WTC11 (cell line): ENCODE measurements around the gene EIF4B. TPM values are rescaled to one million over a fixed set of nuclear protein-coding genes. Genes with fewer than 3 reads are reported as not detected.

ENCODE experiments used
- ATAC-seq: fragments of 200-7000 bp; cut with Tn5 transposase; 2 replicates; pipeline ENCODE4 v1.10.0; 2021; ENCODE audit warnings: mild to moderate bottlenecking, moderate library complexity
- CTCF ChIA-PET: fragments of 300-600 bp; sonication (Branson Sonifier 250); formaldehyde crosslinking; loops from one replicate; lab custom pipeline; 2021; ENCODE audit warnings: antibody characterized with exemption; lab: Charles Lee
- POLR2A ChIA-PET: fragments of 350-600 bp; sonication (Branson Sonifier 250); formaldehyde crosslinking; loops from one replicate; lab custom pipeline; 2021; ENCODE audit warnings: antibody characterized with exemption; lab: Charles Lee
- DNase-seq: peaks from one replicate; pipeline ENCODE4 v3.0.0; 2021; ENCODE audit warnings: low spot score
- H3K27ac Mint-ChIP-seq: 2 replicates; pipeline ENCODE4 v1.8.0; 2021; ENCODE audit warnings: mixed read lengths
- H3K27me3 Mint-ChIP-seq: 2 replicates; pipeline ENCODE4 v1.8.0; 2021; ENCODE audit warnings: low read depth, mild to moderate bottlenecking, moderate library complexity, mixed read lengths
- H3K36me3 Mint-ChIP-seq: 2 replicates; pipeline ENCODE4 v1.8.0; 2021; ENCODE audit warnings: mixed read lengths
- H3K4me1 Mint-ChIP-seq: 2 replicates; pipeline ENCODE4 v1.8.0; 2022; ENCODE audit warnings: mixed read lengths
- H3K4me3 Mint-ChIP-seq: 2 replicates; pipeline ENCODE4 v1.8.0; 2021; ENCODE audit warnings: mild to moderate bottlenecking, moderate library complexity, mixed read lengths
- H3K9me3 Mint-ChIP-seq: 2 replicates; pipeline ENCODE4 v1.8.0; 2021; ENCODE audit warnings: mixed read lengths
- AFF4 ChIP-seq: sonication (generic); formaldehyde crosslinking; IDR thresholded peaks from 2 replicates; pipeline ENCODE4 v1.8.1; 2023; ENCODE audit warnings: mild to moderate bottlenecking, missing genetic modification reagents, borderline replicate concordance
- ARID4B ChIP-seq: sonication (generic); formaldehyde crosslinking; IDR thresholded peaks from 2 replicates; pipeline ENCODE4 v1.8.0; 2023; ENCODE audit warnings: missing genetic modification reagents, mild to moderate bottlenecking, borderline replicate concordance
- E2F1 ChIP-seq: sonication (generic); formaldehyde crosslinking; IDR thresholded peaks from 2 replicates; pipeline ENCODE4 v1.8.0; 2022; ENCODE audit warnings: mild to moderate bottlenecking, missing genetic modification reagents
- EMX1 ChIP-seq: fragments of 250-450 bp; sonication (Bioruptor Pico); IDR thresholded peaks from 2 replicates; pipeline ENCODE4 v1.8.0; 2021; ENCODE audit warnings: mild to moderate bottlenecking
- GRHL2 ChIP-seq: fragments of 250-450 bp; sonication (Bioruptor Pico); IDR thresholded peaks from 2 replicates; pipeline ENCODE4 v1.8.0; 2022; ENCODE audit warnings: mild to moderate bottlenecking, moderate library complexity; ENCODE audit not compliant: insufficient replicate concordance, severe bottlenecking
- KAT7 ChIP-seq: sonication (generic); formaldehyde crosslinking; IDR thresholded peaks from 2 replicates; pipeline ENCODE4 v1.8.1; 2023; ENCODE audit warnings: missing genetic modification reagents, mild to moderate bottlenecking, borderline replicate concordance
- MLX ChIP-seq: sonication (generic); formaldehyde crosslinking; IDR thresholded peaks from 2 replicates; pipeline ENCODE4 v1.8.1; 2023; ENCODE audit warnings: mild to moderate bottlenecking, missing genetic modification reagents, moderate library complexity
- NR3C1 ChIP-seq: sonication (generic); formaldehyde crosslinking; conservative IDR thresholded peaks from 2 replicates; pipeline ENCODE4 v1.8.1; 2023; ENCODE audit warnings: low read depth, mild to moderate bottlenecking, missing genetic modification reagents
- SOX15 ChIP-seq: fragments of 250-450 bp; sonication (Bioruptor Pico); IDR thresholded peaks from 2 replicates; pipeline ENCODE4 v1.9.0; 2021; ENCODE audit warnings: mild to moderate bottlenecking
- ZNF396 ChIP-seq: fragments of 250-450 bp; sonication (Bioruptor Pico); IDR thresholded peaks from 2 replicates; pipeline ENCODE4 v1.8.0; 2021; ENCODE audit warnings: mild to moderate bottlenecking, moderate library complexity, borderline replicate concordance
- ZNF425 ChIP-seq: fragments of 250-450 bp; sonication (Bioruptor Pico); conservative IDR thresholded peaks from 2 replicates; pipeline ENCODE4 v1.9.0; 2021; ENCODE audit warnings: mild to moderate bottlenecking
- ZNF671 ChIP-seq: fragments of 250-450 bp; sonication (Bioruptor Pico); IDR thresholded peaks from 2 replicates; pipeline ENCODE4 v1.8.0; 2021; ENCODE audit warnings: mild to moderate bottlenecking
- total RNA-seq: library from RNA; stranded (reverse); gene quantifications from 3 replicates; pipeline ENCODE4 v1.2.3, GENCODE V29; 2021

The EIF4B gene
- total RNA-seq, 1 experiment from 2014 or later: 730 TPM

- TF ChIP-seq AFF4 (CRISPR knock-in tag): no peak
- no peak for TF ChIP-seq KAT7 (CRISPR knock-in tag)
- TF ChIP-seq ZNF396 (CRISPR knock-in tag): no peak
- no peak for TF ChIP-seq ZNF671
- TF ChIP-seq E2F1 (CRISPR knock-in tag): no peak
Observed at GRCh38 chr12:52969166-52969795, 37.0 kb upstream of the EIF4B start (continued).

GRCh38 chr12:52969828-52970569 is 36.3 kb upstream of the EIF4B start:
- Mint-ChIP-seq H3K27ac (no peak overlapping the region; the same call in 1 of the 2 replicates), H3K27me3 (peaks cover 42% of the 10 kb centered on the region)
- no peak for TF ChIP-seq SOX15 (CRISPR knock-in tag)
- TF ChIP-seq ARID4B: no peak
- TF ChIP-seq EMX1 (CRISPR knock-in tag): no peak
- no peak for TF ChIP-seq NR3C1
- no peak for TF ChIP-seq GRHL2 (CRISPR knock-in tag)
- TF ChIP-seq MLX (CRISPR knock-in tag): no peak
- no peak for TF ChIP-seq ZNF425 (CRISPR knock-in tag)
- TF ChIP-seq, all 79 proteins: peak for 0
- H3K4me1 Mint-ChIP-seq: peaks cover 26% of the 10 kb centered on the region
- ChIA-PET CTCF (interaction anchor here (0.6 to 4.6 kb wide), 7 partner anchors 11 to 91 kb away, joined by 3 to 31 read pairs (median 5); partner anchors contain the start of gene KRT8), POLR2A (interaction anchor here (0.6 kb wide), 1 partner anchor 85 kb away, joined by 3 read pairs; no protein-coding TSS in a partner anchor)
- H3K9me3 Mint-ChIP-seq: no peaks in the 10 kb centered on the region
- DNase-seq: no peak
- no peaks in the 10 kb centered on the region for H3K36me3 Mint-ChIP-seq
- ATAC-seq: no peak
- H3K4me3 Mint-ChIP-seq: no peak overlapping the region
